Right atrium auricular region (tissue), 2 donors: Measurements from ENCODE around the gene SGF29. TPM values are rescaled to one million over a fixed set of nuclear protein-coding genes. Genes with fewer than 3 reads are reported as not detected.

Experiments used
- DNase-seq: peaks from one replicate; pipeline ENCODE4 v3.0.0-alpha.2; 2019; ENCODE audit warnings: low spot score
- H3K27ac ChIP-seq, 2 donors: fragments of 200-600 bp; sonication (generic); 1 replicate in 1 of 2; 2 replicates in 1 of 2; pipeline ENCODE4 v1.5.1; 2016 to 2019
- H3K27me3 ChIP-seq, 2 donors: fragments of 200-600 bp; sonication (generic); one replicate each; pipeline versions ENCODE4 v1.5.1 to v1.6.0; 2017 to 2019
- H3K36me3 ChIP-seq: fragments of 200-600 bp; sonication (generic); one replicate; pipeline ENCODE4 v1.5.1; 2016
- H3K4me1 ChIP-seq, 2 donors: fragments of 200-600 bp; sonication (generic); one replicate each; pipeline versions ENCODE4 v1.5.1 to v1.6.0; 2017 to 2019
- H3K4me3 ChIP-seq, 2 donors: fragments of 200-600 bp; sonication (generic); 1 replicate in 1 of 2; 2 replicates in 1 of 2; pipeline ENCODE4 v1.5.1; 2017 to 2019; ENCODE audit warnings: mild to moderate bottlenecking in 1 of 2, moderate library complexity in 1 of 2
- H3K9me3 ChIP-seq, 2 donors: fragments of 200-600 bp; sonication (generic); one replicate each; pipeline ENCODE4 v1.5.1; 2019
- total RNA-seq, 2 donors: library from RNA; depleted of rRNA; stranded (reverse); fragments of >200 nt; gene quantifications; one replicate each; pipeline ENCODE4 v1.1.0, GENCODE V29; 2016
- TF ChIP-seq, protein P1 (sequence below), 2 donors: fragments of 200-600 bp; sonication (generic); IDR thresholded peaks; one replicate each; pipeline ENCODE4 v1.5.1; 2019; ENCODE audit warnings: antibody characterized with exemption in 2 of 2

Gene SGF29
- total RNA-seq, 2 donors from 2014 or later, result 14.2 to 21.8 TPM

DNA sequence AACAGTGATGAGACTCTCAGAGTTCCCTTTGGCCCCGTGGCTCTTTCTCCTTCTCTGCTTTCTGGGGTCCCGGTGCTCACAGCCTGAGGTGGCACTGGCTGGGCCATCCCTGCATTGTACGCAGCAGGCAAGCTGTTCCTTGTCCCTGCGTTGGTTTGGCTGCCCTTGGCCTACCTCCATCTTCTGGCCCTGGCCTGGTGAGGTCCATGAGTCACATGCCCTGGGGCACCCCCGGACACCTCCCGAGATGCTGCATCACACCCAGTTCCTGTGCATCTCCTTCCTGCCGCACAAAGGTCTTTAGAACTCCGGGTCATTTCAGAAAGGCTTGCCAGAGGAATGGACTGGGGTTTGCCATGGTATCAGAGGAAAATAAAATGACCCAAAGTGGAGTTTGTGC is 33.7 kb downstream of the SGF29 start:
- no peaks in the 10 kb centered on the region for H3K9me3 ChIP-seq
- H3K36me3 ChIP-seq, result peaks cover 66% of the 10 kb centered on the region
- H3K27me3 ChIP-seq, result no peaks in the 10 kb centered on the region
- H3K4me3 ChIP-seq, result no peak overlapping the region
- no peak overlapping the region for H3K27ac ChIP-seq
- DNase-seq, result no peak
- no peaks in the 10 kb centered on the region for H3K4me1 ChIP-seq
- TF ChIP-seq, protein P1, sequence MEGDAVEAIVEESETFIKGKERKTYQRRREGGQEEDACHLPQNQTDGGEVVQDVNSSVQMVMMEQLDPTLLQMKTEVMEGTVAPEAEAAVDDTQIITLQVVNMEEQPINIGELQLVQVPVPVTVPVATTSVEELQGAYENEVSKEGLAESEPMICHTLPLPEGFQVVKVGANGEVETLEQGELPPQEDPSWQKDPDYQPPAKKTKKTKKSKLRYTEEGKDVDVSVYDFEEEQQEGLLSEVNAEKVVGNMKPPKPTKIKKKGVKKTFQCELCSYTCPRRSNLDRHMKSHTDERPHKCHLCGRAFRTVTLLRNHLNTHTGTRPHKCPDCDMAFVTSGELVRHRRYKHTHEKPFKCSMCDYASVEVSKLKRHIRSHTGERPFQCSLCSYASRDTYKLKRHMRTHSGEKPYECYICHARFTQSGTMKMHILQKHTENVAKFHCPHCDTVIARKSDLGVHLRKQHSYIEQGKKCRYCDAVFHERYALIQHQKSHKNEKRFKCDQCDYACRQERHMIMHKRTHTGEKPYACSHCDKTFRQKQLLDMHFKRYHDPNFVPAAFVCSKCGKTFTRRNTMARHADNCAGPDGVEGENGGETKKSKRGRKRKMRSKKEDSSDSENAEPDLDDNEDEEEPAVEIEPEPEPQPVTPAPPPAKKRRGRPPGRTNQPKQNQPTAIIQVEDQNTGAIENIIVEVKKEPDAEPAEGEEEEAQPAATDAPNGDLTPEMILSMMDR (IDR thresholded peaks at IDR 0.05), result no peak

DNA sequence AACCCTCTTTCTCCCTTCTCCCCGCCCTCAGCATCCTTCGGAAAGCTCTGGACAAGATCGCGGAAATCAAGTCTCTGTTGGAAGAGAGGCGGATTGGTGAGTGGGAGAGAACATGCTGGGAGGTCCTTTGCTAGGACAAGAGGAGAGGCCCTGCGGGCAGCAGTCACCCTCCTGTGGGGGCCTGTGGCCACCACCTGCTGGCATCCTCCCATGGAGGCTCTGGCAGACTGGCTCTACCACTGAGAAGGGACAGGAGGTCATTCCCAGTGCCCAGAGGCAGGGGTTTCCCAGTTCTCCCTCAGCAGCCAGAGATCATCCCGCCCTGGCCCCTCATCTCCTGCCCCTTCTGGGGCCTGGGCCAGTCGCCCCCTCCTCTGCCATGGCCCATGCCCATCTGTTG is 35.3 kb downstream of the SGF29 start:
- DNase-seq, result no peak
- Histone ChIP-seq H3K9me3 (no peaks in the 10 kb centered on the region), H3K27me3 (no peaks in the 10 kb centered on the region), H3K27ac (no peak overlapping the region), H3K36me3 (peaks cover 53% of the 10 kb centered on the region), H3K4me3 (no peak overlapping the region), H3K4me1 (no peaks in the 10 kb centered on the region)
- TF ChIP-seq, protein P1 (IDR thresholded peaks at IDR 0.05), result no peak

DNA sequence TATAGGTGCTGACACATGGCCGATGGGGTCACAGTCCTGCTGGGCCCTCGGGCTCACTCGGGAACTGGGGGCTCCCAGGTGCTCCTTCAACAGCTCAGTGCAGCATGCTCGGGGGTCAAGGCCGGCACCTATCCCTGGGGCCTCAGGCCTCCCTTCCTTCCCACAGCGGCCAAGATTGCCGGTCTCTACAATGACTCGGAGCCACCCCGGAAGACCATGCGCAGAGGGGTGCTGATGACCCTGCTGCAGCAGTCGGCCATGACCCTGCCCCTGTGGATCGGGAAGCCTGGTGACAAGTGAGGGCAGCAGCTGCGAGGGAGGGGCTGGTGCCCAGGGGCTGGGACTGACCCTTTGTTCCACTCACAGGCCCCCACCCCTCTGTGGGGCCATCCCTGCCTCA is 36.2 kb downstream of the SGF29 start:
- H3K27me3 ChIP-seq, result no peaks in the 10 kb centered on the region
- TF ChIP-seq, protein P1 (IDR thresholded peaks at IDR 0.05), result no peak
- no peak for DNase-seq
- no peaks in the 10 kb centered on the region for H3K4me1 ChIP-seq
- no peak overlapping the region for H3K27ac ChIP-seq
- peaks cover 50% of the 10 kb centered on the region for H3K36me3 ChIP-seq
- H3K4me3 ChIP-seq, result no peak overlapping the region
- no peaks in the 10 kb centered on the region for H3K9me3 ChIP-seq

DNA sequence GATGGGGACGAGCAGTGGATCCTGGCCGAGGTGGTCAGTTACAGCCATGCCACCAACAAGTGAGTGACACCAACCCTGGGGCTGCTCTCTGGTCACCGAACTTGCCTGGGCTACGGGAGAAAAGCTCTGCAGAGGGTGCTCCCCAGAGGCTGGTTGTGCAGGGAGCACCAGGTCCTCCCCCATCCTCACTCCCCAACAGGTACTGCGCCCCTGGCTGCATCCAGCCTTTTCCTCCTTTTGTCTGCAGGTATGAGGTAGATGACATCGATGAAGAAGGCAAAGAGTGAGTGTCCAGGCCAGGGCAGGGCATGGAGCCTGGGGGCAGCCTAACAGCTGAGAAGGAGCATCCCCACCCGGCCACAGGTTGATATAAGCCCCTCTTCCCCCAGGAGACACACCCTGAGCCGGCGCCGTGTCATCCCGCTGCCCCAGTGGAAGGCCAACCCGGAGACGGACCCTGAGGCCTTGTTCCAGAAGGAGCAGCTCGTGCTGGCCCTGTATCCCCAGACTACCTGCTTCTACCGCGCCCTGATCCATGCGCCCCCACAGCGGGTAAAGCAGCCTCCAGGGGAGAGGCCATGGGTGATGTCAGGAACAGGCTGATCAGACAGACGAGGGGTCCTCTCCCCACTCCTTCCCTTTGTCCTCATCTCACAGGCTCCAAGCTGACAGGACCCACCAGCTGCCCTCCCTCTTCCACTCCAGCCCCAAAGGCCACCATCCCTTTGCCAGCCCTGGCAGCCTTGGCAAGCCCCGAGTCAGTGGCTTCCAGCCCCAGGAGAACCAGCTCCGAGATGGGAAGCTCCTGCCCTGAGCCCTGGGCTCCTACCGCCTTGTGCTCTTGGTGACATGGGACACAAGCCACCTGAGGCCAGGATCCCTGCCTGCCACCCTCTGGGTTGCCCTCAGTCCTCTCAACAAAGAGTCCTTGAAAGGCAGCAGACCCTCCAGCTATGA is 36.9 kb downstream of the SGF29 start:
- Histone ChIP-seq H3K9me3 (no peaks in the 10 kb centered on the region), H3K4me1 (no peaks in the 10 kb centered on the region), H3K27ac (no peak overlapping the region), H3K36me3 (peaks cover 42% of the 10 kb centered on the region), H3K27me3 (no peaks in the 10 kb centered on the region), H3K4me3 (no peak overlapping the region)
- DNase-seq, result no peak
- TF ChIP-seq, protein P1 (IDR thresholded peaks at IDR 0.05), result no peak

DNA sequence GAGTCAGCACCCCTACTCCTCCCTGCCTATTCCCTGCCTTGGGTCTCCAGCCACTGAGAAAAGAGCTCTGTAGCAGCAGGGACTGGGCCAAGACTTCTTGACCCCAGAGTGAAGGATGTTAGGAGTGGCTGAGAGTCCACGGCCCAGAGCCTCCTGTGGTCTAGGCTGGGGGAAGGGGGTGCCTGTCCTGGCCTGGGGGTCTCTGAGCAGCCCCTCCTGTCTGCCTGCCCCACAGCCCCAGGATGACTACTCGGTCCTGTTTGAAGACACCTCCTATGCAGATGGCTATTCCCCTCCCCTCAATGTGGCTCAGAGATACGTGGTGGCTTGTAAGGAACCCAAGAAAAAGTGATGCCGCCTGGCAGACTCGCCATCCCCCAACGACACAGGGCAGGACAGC is 37.6 kb downstream of the SGF29 start:
- TF ChIP-seq, protein P1 (IDR thresholded peaks at IDR 0.05), result no peak
- Histone ChIP-seq H3K27ac (no peak overlapping the region), H3K27me3 (no peaks in the 10 kb centered on the region), H3K4me3 (no peak overlapping the region), H3K36me3 (peaks cover 41% of the 10 kb centered on the region), H3K4me1 (peaks cover 0 to 5% of the 10 kb centered on the region in 2 donors), H3K9me3 (no peaks in the 10 kb centered on the region)
- no peak for DNase-seq
